ENCODE results near the gene PGLYRP2. TPM values are rescaled to one million over a fixed set of nuclear protein-coding genes. Genes with fewer than 3 reads are reported as not detected.

The PGLYRP2 gene
- total RNA-seq, 1 experiment from 2014 or later: not detected

- H3K27me3 ChIP-seq (ENCODE audit: control insufficient read depth, insufficient read depth, low read length): no peaks in the 10 kb centered on the region
- peaks cover 19% of the 10 kb centered on the region for H3K36me3 ChIP-seq (replicated peaks; ENCODE audit: control insufficient read depth, insufficient read depth, low read length)
- no peak overlapping the region for H3K4me3 ChIP-seq (ENCODE audit: insufficient read depth, low read depth, low read length)
- DNase-seq: no peak
Measured at GRCh38 chr19:15423130-15423529, 56.2 kb downstream of the PGLYRP2 start.

- no peak for DNase-seq
- H3K4me3 ChIP-seq (ENCODE audit: insufficient read depth, low read depth, low read length): no peak overlapping the region
Measured at GRCh38 chr19:15422296-15423075, 56.8 kb downstream of the PGLYRP2 start.

GRCh38 chr19:15421721-15422260 is 57.5 kb downstream of the PGLYRP2 start:
- no peaks in the 10 kb centered on the region for H3K27me3 ChIP-seq (ENCODE audit: control insufficient read depth, insufficient read depth, low read length)
- H3K4me3 ChIP-seq (ENCODE audit: insufficient read depth, low read depth, low read length): no peak overlapping the region
- H3K36me3 ChIP-seq (replicated peaks; ENCODE audit: control insufficient read depth, insufficient read depth, low read length): peaks cover 18% of the 10 kb centered on the region
- DNase-seq: no peak

More at GRCh38 chr19:15422296-15423075, 56.8 kb downstream of the PGLYRP2 start:
- H3K27me3 ChIP-seq (ENCODE audit: control insufficient read depth, insufficient read depth, low read length): no peaks in the 10 kb centered on the region
- peaks cover 19% of the 10 kb centered on the region for H3K36me3 ChIP-seq (replicated peaks; ENCODE audit: control insufficient read depth, insufficient read depth, low read length)

GRCh38 chr19:15421136-15421695 is 58.1 kb downstream of the PGLYRP2 start:
- Histone ChIP-seq H3K27me3 (ENCODE audit: control insufficient read depth, insufficient read depth, low read length) (no peaks in the 10 kb centered on the region), H3K4me3 (ENCODE audit: insufficient read depth, low read depth, low read length) (no peak overlapping the region), H3K36me3 (replicated peaks; ENCODE audit: control insufficient read depth, insufficient read depth, low read length) (peaks cover 16% of the 10 kb centered on the region)
- DNase-seq: no peak

GRCh38 chr19:15419413-15420025 is 59.8 kb downstream of the PGLYRP2 start:
- peaks cover 12% of the 10 kb centered on the region for H3K36me3 ChIP-seq (replicated peaks; ENCODE audit: control insufficient read depth, insufficient read depth, low read length)
- no peaks in the 10 kb centered on the region for H3K27me3 ChIP-seq (ENCODE audit: control insufficient read depth, insufficient read depth, low read length)
- no peak for DNase-seq
- H3K4me3 ChIP-seq (ENCODE audit: insufficient read depth, low read depth, low read length): no peak overlapping the region

Other genes starting within 250 kb of the PGLYRP2 start
- 5.4 and 6.2 TPM in 2 replicates for gene EPHX3, start 247.1 kb downstream of the PGLYRP2 start, total RNA-seq (2014; rRNA removed; shearing (Covaris generic))
- 24.8 and 26.1 TPM in 2 replicates for gene BRD4, start 147.0 kb downstream of the PGLYRP2 start, total RNA-seq (2014; rRNA removed; shearing (Covaris generic))
- gene AKAP8, start 99.7 kb downstream of the PGLYRP2 start, total RNA-seq (2014; rRNA removed; shearing (Covaris generic)): 24.4 and 25.1 TPM in 2 replicates
- 115 and 168 TPM in 2 replicates for gene AKAP8L, start 60.5 kb downstream of the PGLYRP2 start, total RNA-seq (2014; rRNA removed; shearing (Covaris generic))
- gene WIZ, start 29.5 kb downstream of the PGLYRP2 start, total RNA-seq (2014; rRNA removed; shearing (Covaris generic)): 16.1 and 17.6 TPM in 2 replicates
- not detected in 2 replicates for gene RASAL3, start 15.0 kb downstream of the PGLYRP2 start, total RNA-seq (2014; rRNA removed; shearing (Covaris generic))
- not detected in 2 replicates for gene CYP4F22, start 29.0 kb upstream of the PGLYRP2 start, total RNA-seq (2014; rRNA removed; shearing (Covaris generic))
- not detected in 2 replicates for gene CYP4F8, start 135.7 kb upstream of the PGLYRP2 start, total RNA-seq (2014; rRNA removed; shearing (Covaris generic))
- gene CYP4F3, start 161.4 kb upstream of the PGLYRP2 start, total RNA-seq (2014; rRNA removed; shearing (Covaris generic)): not detected in 2 replicates
- gene CYP4F12, start 193.6 kb upstream of the PGLYRP2 start, total RNA-seq (2014; rRNA removed; shearing (Covaris generic)): not detected in 2 replicates
- not detected in 2 replicates for gene OR10H2, start 248.5 kb upstream of the PGLYRP2 start, total RNA-seq (2014; rRNA removed; shearing (Covaris generic))

All from H7 (cell line).